ENCODE results near the gene UGT1A4.

- TF ChIP-seq TEAD4 (IDR thresholded peaks at IDR 0.05) = no peak
- TF ChIP-seq, protein P1, sequence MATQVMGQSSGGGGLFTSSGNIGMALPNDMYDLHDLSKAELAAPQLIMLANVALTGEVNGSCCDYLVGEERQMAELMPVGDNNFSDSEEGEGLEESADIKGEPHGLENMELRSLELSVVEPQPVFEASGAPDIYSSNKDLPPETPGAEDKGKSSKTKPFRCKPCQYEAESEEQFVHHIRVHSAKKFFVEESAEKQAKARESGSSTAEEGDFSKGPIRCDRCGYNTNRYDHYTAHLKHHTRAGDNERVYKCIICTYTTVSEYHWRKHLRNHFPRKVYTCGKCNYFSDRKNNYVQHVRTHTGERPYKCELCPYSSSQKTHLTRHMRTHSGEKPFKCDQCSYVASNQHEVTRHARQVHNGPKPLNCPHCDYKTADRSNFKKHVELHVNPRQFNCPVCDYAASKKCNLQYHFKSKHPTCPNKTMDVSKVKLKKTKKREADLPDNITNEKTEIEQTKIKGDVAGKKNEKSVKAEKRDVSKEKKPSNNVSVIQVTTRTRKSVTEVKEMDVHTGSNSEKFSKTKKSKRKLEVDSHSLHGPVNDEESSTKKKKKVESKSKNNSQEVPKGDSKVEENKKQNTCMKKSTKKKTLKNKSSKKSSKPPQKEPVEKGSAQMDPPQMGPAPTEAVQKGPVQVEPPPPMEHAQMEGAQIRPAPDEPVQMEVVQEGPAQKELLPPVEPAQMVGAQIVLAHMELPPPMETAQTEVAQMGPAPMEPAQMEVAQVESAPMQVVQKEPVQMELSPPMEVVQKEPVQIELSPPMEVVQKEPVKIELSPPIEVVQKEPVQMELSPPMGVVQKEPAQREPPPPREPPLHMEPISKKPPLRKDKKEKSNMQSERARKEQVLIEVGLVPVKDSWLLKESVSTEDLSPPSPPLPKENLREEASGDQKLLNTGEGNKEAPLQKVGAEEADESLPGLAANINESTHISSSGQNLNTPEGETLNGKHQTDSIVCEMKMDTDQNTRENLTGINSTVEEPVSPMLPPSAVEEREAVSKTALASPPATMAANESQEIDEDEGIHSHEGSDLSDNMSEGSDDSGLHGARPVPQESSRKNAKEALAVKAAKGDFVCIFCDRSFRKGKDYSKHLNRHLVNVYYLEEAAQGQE (IDR thresholded peaks at IDR 0.05; ENCODE audit: low read depth) = no peak
Observed at GRCh38 chr2:233803292-233803911, 84.9 kb downstream of the UGT1A4 start.
